Measurements from ENCODE around the gene CS.
"Not testable (repeated sequence)": the region's sequence is repeated elsewhere in the genome, so short reads cannot be mapped to it uniquely, and the experiment has no call there.

The CS gene

DNA sequence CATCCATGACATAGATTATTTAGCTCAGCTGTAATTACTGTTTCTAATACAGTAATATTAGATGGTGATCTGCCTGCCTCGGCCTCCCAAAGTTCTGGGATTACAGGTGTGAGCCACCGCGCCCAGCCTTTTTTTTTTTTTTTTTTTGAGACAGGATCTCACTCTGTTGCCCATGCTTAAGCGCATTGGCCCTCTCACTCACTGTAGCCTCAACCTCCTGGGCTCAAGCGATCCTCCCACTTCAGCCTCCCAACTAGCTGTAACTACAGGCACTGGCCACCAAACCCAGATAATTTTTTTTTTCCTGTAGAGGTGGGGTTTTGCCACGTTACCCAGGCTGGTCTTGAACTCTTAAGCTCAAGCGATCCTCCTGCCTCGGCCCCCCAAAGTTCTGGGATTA is 35.4 kb upstream of the CS start:
- not testable (repeated sequence) for H3K4me3 ChIP-seq (ENCODE audit: low read depth, low read length); H3K36me3 ChIP-seq (ENCODE audit: control insufficient read depth, insufficient read depth, low read length); H3K9me3 ChIP-seq (ENCODE audit: control insufficient read depth, insufficient read depth, low read length); H3K27me3 ChIP-seq (ENCODE audit: control insufficient read depth, insufficient read depth, low read length); H3K9ac ChIP-seq (ENCODE audit: low read depth, low read length); H3K27ac ChIP-seq (ENCODE audit: low read depth, low read length)
- H3K4me1 ChIP-seq (ENCODE audit: control insufficient read depth, insufficient read depth, low read length): peaks cover 33% of the 10 kb centered on the region

DNA sequence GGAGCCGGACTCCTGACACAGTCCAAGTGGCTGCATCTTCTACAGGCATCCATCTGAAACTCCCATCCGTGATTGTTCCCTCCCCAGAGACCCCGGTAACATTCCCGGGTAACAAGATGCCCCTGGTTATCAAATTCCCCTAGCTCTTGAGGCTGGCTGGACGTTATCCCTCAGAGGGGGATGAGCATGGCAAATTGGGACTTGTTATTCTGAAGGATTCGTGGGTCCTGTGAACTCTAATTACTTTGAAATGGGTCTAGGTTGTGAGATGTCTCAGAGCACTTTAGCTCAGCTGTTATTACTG is 34.3 kb upstream of the CS start:
- no peaks in the 10 kb centered on the region for H3K27me3 ChIP-seq (ENCODE audit: control insufficient read depth, insufficient read depth, low read length)
- H3K4me1 ChIP-seq (ENCODE audit: control insufficient read depth, insufficient read depth, low read length): peaks cover 30% of the 10 kb centered on the region
- H3K9ac ChIP-seq (ENCODE audit: low read depth, low read length): peak overlapping the region; percentile 82
- no peaks in the 10 kb centered on the region for H3K36me3 ChIP-seq (ENCODE audit: control insufficient read depth, insufficient read depth, low read length)
- H3K4me3 ChIP-seq (ENCODE audit: low read depth, low read length): peak overlapping the region; percentile 94
- peak overlapping the region; percentile 93 for H3K27ac ChIP-seq (ENCODE audit: low read depth, low read length)
- no peaks in the 10 kb centered on the region for H3K9me3 ChIP-seq (ENCODE audit: control insufficient read depth, insufficient read depth, low read length)

DNA sequence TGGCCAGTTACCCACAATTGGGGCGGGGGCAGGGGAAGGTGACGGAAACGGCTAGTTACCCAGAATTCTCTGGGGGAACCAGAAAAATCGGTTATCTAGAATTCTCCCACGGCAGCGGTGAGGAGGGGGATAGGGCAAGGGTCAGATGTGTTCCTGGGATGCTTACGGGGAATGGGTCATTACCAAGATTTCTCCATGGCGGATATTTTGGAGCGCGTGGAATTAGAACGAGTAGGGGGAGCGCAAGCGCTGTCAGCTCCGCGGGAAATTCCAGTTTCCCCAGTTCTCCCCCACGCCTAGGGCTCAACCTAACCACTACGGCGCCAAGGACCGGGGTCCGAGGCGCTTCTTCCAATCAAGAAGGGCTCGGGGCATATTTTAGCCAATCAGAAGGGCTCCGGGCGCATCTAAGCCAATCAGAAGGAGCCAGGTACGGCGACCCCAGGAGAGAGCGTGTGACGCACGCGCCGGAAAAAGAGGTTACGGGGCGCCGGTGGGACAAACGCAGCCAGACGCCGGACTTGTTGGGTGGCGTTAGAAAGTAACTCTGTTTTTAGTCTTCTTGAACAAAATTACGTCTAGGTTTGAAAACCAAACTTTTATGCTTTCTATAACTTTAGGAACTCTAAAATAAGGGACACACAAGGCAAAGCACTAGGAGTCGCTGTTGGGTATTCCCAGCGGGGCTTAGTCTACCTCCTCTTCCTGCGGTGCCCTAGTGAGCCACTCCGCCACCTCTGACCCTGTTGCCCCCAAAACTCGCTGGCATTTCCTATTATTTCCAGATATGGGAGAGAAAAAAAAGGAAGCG is 33.8 kb upstream of the CS start, which contains the start of gene PAN2:
Gene PAN2, minus strand, starts transcription at position 322 of the 811 bp plus-strand sequence. CDS start 906 bp downstream, outside the sequence.
- H3K9me3 ChIP-seq (ENCODE audit: control insufficient read depth, insufficient read depth, low read length): no peaks in the 10 kb centered on the region
- peaks cover 24% of the 10 kb centered on the region for H3K4me1 ChIP-seq (ENCODE audit: control insufficient read depth, insufficient read depth, low read length)
- no peaks in the 10 kb centered on the region for H3K36me3 ChIP-seq (ENCODE audit: control insufficient read depth, insufficient read depth, low read length)
- H3K27me3 ChIP-seq (ENCODE audit: control insufficient read depth, insufficient read depth, low read length): no peaks in the 10 kb centered on the region
- H3K4me3 ChIP-seq (ENCODE audit: low read depth, low read length): peak within 1 kb of the TSS; percentile 94
- peak within 1 kb of the TSS; percentile 93 for H3K27ac ChIP-seq (ENCODE audit: low read depth, low read length)
- peak within 1 kb of the TSS; percentile 82 for H3K9ac ChIP-seq (ENCODE audit: low read depth, low read length)

DNA sequence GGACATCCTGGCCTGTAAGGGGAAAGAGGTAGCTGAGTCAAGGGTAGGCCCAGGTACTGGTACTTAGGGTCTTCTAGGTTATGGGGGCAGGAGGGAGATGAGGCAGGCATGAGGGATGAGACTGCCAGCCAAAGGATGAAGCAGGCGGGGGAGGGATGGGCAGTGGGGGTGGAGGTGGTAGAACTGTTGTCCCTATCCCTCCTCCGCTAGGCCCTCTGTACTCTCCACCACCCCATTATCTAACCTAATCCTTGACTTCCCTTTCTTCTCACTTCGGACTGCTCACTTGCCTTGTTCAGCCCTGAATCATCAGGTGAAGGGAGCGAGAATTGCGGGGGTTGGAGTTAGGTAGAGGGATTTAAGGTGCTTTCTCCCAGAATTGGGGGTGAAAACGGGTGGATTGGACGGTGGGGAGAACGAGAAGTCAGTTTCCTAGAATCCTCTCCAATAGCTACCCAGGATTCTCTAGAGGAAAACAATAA is 33.1 kb upstream of the CS start:
- H3K4me3 ChIP-seq (ENCODE audit: low read depth, low read length): peak overlapping the region; percentile 94
- no peaks in the 10 kb centered on the region for H3K27me3 ChIP-seq (ENCODE audit: control insufficient read depth, insufficient read depth, low read length)
- H3K36me3 ChIP-seq (ENCODE audit: control insufficient read depth, insufficient read depth, low read length): 0 out of 2 replicates have a peak, but pooled peaks cover under 1% of the 10 kb centered on the region
- H3K9me3 ChIP-seq (ENCODE audit: control insufficient read depth, insufficient read depth, low read length): no peaks in the 10 kb centered on the region
- H3K4me1 ChIP-seq (ENCODE audit: control insufficient read depth, insufficient read depth, low read length): peaks cover 21% of the 10 kb centered on the region
- peak overlapping the region; percentile 82 for H3K9ac ChIP-seq (ENCODE audit: low read depth, low read length)
- H3K27ac ChIP-seq (ENCODE audit: low read depth, low read length): peak overlapping the region; percentile 93

DNA sequence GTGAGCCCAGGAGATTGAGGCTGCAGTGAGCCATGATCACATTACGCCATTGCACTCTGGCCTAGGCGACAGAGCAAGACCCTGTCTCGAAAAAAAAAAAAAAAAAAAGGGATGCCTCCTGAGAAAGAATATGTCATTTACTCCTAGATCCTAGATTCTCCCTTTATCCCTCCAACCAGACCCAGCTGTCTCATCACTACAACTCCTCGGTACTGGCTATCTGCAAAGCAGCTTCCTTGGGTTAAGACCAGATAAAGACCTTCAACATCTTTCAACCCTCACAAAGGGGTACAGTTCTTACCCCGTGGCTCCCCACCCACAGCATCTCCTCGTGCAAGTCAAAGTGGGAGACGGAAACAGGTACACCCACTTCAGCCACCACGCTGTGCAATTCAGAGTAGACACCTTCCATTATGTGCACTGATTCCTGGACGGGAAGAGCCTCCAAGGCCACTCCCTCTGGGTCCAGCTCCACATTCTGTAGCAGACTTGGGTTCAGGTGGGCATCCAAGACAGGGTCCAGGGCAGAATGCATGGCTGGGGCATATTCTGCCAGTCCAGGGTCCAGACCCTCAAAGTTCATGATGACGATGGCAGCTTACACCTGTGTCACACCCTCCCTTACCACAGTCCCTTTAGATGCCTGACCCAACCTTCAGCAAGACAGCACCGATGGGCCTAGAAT is 32.5 kb upstream of the CS start:
- H3K27ac ChIP-seq (ENCODE audit: low read depth, low read length): peak overlapping the region; percentile 93
- no peaks in the 10 kb centered on the region for H3K27me3 ChIP-seq (ENCODE audit: control insufficient read depth, insufficient read depth, low read length)

DNA sequence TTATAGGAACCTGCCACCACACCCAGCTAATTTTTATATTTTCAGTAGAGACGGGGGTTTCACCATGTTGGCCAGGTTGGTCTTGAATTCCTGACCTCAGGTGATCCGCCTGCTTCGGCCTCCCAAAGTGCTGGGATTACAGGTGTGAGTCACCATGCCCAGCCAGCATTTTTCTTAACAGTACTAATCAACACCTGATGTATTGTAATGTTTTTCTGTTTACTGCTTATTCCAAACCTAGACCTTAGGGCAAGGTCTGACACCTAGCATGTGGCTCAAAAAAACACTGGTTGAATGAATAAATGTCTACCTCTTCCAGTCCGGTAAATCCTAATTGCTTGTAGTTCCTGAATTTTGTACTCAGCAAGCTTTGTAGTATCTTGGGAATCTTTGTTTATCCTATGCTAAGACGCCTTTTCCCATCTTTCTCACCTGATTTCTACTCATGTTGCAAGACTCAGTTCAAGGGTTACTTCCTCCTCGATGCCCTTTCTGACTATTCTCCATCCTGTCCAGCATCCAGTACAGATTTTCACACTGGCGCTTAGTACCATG is 30.9 kb upstream of the CS start:
- Histone ChIP-seq H3K27me3 (ENCODE audit: control insufficient read depth, insufficient read depth, low read length) (no peaks in the 10 kb centered on the region), H3K4me1 (ENCODE audit: control insufficient read depth, insufficient read depth, low read length) (peaks cover 7% of the 10 kb centered on the region), H3K36me3 (ENCODE audit: control insufficient read depth, insufficient read depth, low read length) (peaks cover 21% of the 10 kb centered on the region), H3K9me3 (ENCODE audit: control insufficient read depth, insufficient read depth, low read length) (no peaks in the 10 kb centered on the region), H3K9ac (ENCODE audit: low read depth, low read length) (no peak overlapping the region), H3K4me3 (ENCODE audit: low read depth, low read length) (no peak overlapping the region), H3K27ac (ENCODE audit: low read depth, low read length) (no peak overlapping the region)

More for the DNA sequence above, 32.5 kb upstream of the CS start:
- H3K4me3 ChIP-seq (ENCODE audit: low read depth, low read length): peak overlapping the region; percentile 94
- no peaks in the 10 kb centered on the region for H3K9me3 ChIP-seq (ENCODE audit: control insufficient read depth, insufficient read depth, low read length)
- H3K9ac ChIP-seq (ENCODE audit: low read depth, low read length): no peak overlapping the region
- 0 out of 2 replicates have a peak, but pooled peaks cover 6% of the 10 kb centered on the region for H3K36me3 ChIP-seq (ENCODE audit: control insufficient read depth, insufficient read depth, low read length)
- H3K4me1 ChIP-seq (ENCODE audit: control insufficient read depth, insufficient read depth, low read length): peaks cover 15% of the 10 kb centered on the region

DNA sequence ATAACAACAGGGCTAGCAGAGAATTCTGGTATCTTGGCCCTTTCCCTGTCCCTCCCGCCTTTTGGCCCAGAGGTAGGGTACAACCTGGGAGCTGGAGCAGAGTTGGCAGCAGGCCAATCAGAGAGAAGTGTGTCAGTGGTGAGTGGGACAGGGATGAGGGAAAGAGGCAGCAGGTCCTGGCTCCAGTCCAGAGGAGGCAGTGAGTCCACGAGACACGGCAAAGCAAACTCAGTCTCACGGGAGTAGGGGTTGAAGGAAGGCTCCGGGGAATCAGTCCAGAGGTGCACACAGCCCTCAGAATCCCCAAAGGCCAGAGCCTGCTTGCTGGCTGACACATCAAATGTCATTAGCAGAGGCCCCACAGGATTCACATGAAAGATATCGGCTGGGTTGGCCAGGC is 26.4 kb upstream of the CS start:
- Histone ChIP-seq H3K27ac (ENCODE audit: low read depth, low read length) (no peak overlapping the region), H3K9ac (ENCODE audit: low read depth, low read length) (no peak overlapping the region), H3K27me3 (ENCODE audit: control insufficient read depth, insufficient read depth, low read length) (no peaks in the 10 kb centered on the region), H3K36me3 (ENCODE audit: control insufficient read depth, insufficient read depth, low read length) (peaks cover 53% of the 10 kb centered on the region), H3K4me3 (ENCODE audit: low read depth, low read length) (no peak overlapping the region), H3K4me1 (ENCODE audit: control insufficient read depth, insufficient read depth, low read length) (no peaks in the 10 kb centered on the region), H3K9me3 (ENCODE audit: control insufficient read depth, insufficient read depth, low read length) (no peaks in the 10 kb centered on the region)

DNA sequence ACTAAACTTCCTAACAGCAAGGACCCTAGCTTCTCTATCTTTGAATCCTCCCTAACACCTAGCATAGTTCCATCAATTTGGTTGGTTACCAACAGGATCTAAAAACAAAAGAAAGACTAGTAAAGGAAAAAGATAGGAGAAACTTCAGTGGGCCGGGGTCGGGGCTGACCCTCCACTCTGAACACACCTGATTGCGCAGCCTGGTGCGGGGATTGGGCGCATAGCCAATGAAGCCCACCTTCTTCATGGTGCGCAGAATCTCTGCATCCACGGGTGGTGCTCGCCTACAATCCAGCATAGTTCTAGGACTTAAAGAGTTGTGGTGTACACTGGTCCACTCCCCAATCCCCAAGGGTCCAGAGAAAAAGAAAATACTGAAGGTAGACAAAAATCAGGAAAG is 26.0 kb upstream of the CS start:
- no peaks in the 10 kb centered on the region for H3K9me3 ChIP-seq (ENCODE audit: control insufficient read depth, insufficient read depth, low read length)

DNA sequence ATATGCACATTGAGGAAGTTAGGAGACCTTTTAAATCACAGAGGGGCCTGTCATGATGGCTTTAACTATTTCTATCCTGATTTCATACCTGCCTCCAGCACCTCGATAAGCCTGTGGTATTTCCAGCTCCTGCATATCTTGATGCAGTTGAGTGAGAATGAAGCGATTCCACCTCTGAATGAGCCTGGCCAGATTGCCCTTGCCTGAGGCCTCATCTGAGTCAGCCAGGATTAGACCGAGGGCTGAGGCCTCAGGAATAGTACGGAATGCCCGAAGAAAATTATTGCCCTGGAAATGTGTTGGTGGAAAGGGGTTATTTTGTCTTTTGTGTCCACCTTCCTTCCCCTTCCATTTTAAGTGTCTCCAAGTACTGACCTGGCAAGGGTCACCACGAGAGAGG is 24.1 kb upstream of the CS start:
- H3K9me3 ChIP-seq (ENCODE audit: control insufficient read depth, insufficient read depth, low read length): no peaks in the 10 kb centered on the region
- H3K9ac ChIP-seq (ENCODE audit: low read depth, low read length): no peak overlapping the region
- no peaks in the 10 kb centered on the region for H3K4me1 ChIP-seq (ENCODE audit: control insufficient read depth, insufficient read depth, low read length)
- H3K36me3 ChIP-seq (ENCODE audit: control insufficient read depth, insufficient read depth, low read length): peaks cover 60% of the 10 kb centered on the region
- no peak overlapping the region for H3K27ac ChIP-seq (ENCODE audit: low read depth, low read length)
- H3K27me3 ChIP-seq (ENCODE audit: control insufficient read depth, insufficient read depth, low read length): no peaks in the 10 kb centered on the region
- no peak overlapping the region for H3K4me3 ChIP-seq (ENCODE audit: low read depth, low read length)

More for the DNA sequence above, 26.0 kb upstream of the CS start:
- Histone ChIP-seq H3K36me3 (ENCODE audit: control insufficient read depth, insufficient read depth, low read length) (peaks cover 53% of the 10 kb centered on the region), H3K27ac (ENCODE audit: low read depth, low read length) (no peak overlapping the region), H3K9ac (ENCODE audit: low read depth, low read length) (no peak overlapping the region), H3K4me1 (ENCODE audit: control insufficient read depth, insufficient read depth, low read length) (no peaks in the 10 kb centered on the region), H3K4me3 (ENCODE audit: low read depth, low read length) (no peak overlapping the region), H3K27me3 (ENCODE audit: control insufficient read depth, insufficient read depth, low read length) (no peaks in the 10 kb centered on the region)

DNA sequence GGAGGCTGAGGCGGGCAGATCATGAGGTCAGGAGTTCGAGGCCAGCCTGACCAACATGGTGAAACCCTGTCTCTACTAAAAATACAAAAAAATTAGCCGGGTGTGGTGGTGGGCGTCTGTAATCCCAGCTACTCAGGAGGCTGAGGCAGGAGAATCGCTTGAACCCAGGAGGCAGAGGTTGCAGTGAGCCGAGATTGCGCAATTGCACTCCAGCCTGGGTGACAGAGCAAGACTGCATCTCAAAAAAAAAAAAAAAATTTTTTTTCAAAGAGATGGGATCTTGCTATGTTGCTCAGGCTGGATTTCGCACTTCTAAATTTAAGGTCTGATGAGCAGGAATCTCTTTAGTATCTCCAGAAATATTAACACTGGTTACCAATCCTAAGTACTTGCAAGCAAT is 21.5 kb upstream of the CS start:
- H3K4me3 ChIP-seq (ENCODE audit: low read depth, low read length); H3K27ac ChIP-seq (ENCODE audit: low read depth, low read length); H3K9ac ChIP-seq (ENCODE audit: low read depth, low read length); H3K27me3 ChIP-seq (ENCODE audit: control insufficient read depth, insufficient read depth, low read length); H3K4me1 ChIP-seq (ENCODE audit: control insufficient read depth, insufficient read depth, low read length); H3K9me3 ChIP-seq (ENCODE audit: control insufficient read depth, insufficient read depth, low read length): not testable (repeated sequence)
- H3K36me3 ChIP-seq (ENCODE audit: control insufficient read depth, insufficient read depth, low read length): peaks cover 49% of the 10 kb centered on the region

DNA sequence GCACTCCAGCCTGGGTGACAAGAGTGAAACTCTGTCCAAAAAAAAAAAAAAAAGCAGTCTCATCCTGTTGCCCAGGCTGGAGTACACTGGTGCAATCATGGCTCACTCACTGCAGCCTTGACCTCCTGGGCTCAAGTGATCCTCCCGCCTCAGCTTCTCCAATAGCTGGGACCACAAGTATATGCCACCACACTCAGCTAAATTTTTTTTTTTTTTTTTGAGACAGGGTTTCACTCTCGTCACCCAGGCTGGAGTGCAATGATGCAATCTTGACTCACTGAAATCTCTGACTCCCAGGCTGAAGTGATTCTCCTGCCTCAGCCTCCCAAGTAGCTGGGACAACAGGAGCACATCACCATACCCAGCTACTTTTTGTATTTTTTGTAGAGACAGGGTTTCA is 20.9 kb upstream of the CS start:
- no peak overlapping the region for H3K4me3 ChIP-seq (ENCODE audit: low read depth, low read length)
- peaks cover 43% of the 10 kb centered on the region for H3K36me3 ChIP-seq (ENCODE audit: control insufficient read depth, insufficient read depth, low read length)
- no peaks in the 10 kb centered on the region for H3K4me1 ChIP-seq (ENCODE audit: control insufficient read depth, insufficient read depth, low read length)
- no peaks in the 10 kb centered on the region for H3K27me3 ChIP-seq (ENCODE audit: control insufficient read depth, insufficient read depth, low read length)
- no peak overlapping the region for H3K9ac ChIP-seq (ENCODE audit: low read depth, low read length)
- no peak overlapping the region for H3K27ac ChIP-seq (ENCODE audit: low read depth, low read length)
- H3K9me3 ChIP-seq (ENCODE audit: control insufficient read depth, insufficient read depth, low read length): no peaks in the 10 kb centered on the region
